T follicular helper cell (primary cell): ENCODE data around the gene C3orf38.
A peak's percentile ranks its signal among the peaks of the same experiment; 100 is the strongest.
"Not testable (repeated sequence)": the region's sequence is repeated elsewhere in the genome, so short reads cannot be mapped to it uniquely, and the experiment has no call there.

Experiments
- DNase-seq: peaks from one replicate; pipeline ENCODE4 v3.0.0-alpha.2; 2020; ENCODE audit warnings: low read depth

Gene C3orf38

GRCh38 chr3:88152841-88153240 is 3.1 kb downstream of the C3orf38 start:
- no peak for DNase-seq

GRCh38 chr3:88166419-88166971 is 16.7 kb downstream of the C3orf38 start:
- no peak for DNase-seq

- no peak for DNase-seq
These were observed 17.4 kb downstream of the C3orf38 start for GRCh38 chr3:88167173-88167572.

GRCh38 chr3:88167704-88168103 is 17.9 kb downstream of the C3orf38 start:
- no peak for DNase-seq

- DNase-seq = no peak
These were observed 18.4 kb downstream of the C3orf38 start for GRCh38 chr3:88168171-88168570.

- peak; percentile 3 for DNase-seq
These were observed 30.7 kb downstream of the C3orf38 start for GRCh38 chr3:88180398-88180999.

- DNase-seq = not testable (repeated sequence)
These were observed 32.6 kb downstream of the C3orf38 start for GRCh38 chr3:88182165-88182918.

- no peak for DNase-seq
These were observed 38.7 kb downstream of the C3orf38 start for GRCh38 chr3:88188436-88188835.

GRCh38 chr3:88189361-88189810 is 39.6 kb downstream of the C3orf38 start:
- no peak for DNase-seq

- no peak for DNase-seq
These were observed 42.2 kb downstream of the C3orf38 start for GRCh38 chr3:88191872-88192409.

- DNase-seq = no peak
These were observed 42.9 kb downstream of the C3orf38 start for GRCh38 chr3:88192631-88193030.

- no peak for DNase-seq
These were observed 46.2 kb downstream of the C3orf38 start for GRCh38 chr3:88195951-88196434.

- DNase-seq = no peak
These were observed 48.4 kb downstream of the C3orf38 start for GRCh38 chr3:88198121-88198520.

GRCh38 chr3:88203642-88204055 is 53.9 kb downstream of the C3orf38 start:
- DNase-seq = peak; percentile 8
